Measurements from ENCODE around the gene RAI1. TPM values are rescaled to one million over a fixed set of nuclear protein-coding genes. Genes with fewer than 3 reads are reported as not detected.

Gene RAI1
- total RNA-seq, 1 donor from 2014 or later: 46.2 TPM

DNA sequence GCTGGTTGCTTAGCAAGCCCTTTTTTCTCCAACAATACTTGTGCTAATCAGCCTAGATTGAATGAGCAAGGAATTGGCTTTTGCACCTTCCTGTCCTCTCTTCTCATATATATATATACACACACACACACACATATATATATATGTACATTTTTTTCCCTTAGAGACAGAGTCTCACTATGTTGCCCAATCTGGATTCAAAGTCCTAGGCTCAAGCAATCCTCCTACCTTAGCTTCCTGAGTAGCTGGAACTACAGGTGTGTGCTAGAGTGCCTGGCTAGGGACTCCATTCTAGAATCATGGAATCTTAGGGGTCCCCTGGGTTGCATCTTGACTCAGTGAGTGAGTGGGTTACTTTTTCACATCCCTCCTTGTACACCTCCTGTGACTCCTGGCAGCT is 27.0 kb downstream of the RAI1 start:
- Mint-ChIP-seq H3K4me1 (ENCODE audit: unreplicated experiment) (peaks cover 15% of the 10 kb centered on the region), H3K9me3 (ENCODE audit: unreplicated experiment) (no peaks in the 10 kb centered on the region), H3K4me3 (ENCODE audit: unreplicated experiment) (no peak overlapping the region), H3K27me3 (ENCODE audit: unreplicated experiment) (peaks cover 9% of the 10 kb centered on the region), H3K36me3 (ENCODE audit: low read depth, unreplicated experiment) (peaks cover 8% of the 10 kb centered on the region), H3K27ac (ENCODE audit: unreplicated experiment) (no peak overlapping the region)
- DNase-seq (ENCODE audit: low spot score): no peak
- TF ChIP-seq, protein P1, sequence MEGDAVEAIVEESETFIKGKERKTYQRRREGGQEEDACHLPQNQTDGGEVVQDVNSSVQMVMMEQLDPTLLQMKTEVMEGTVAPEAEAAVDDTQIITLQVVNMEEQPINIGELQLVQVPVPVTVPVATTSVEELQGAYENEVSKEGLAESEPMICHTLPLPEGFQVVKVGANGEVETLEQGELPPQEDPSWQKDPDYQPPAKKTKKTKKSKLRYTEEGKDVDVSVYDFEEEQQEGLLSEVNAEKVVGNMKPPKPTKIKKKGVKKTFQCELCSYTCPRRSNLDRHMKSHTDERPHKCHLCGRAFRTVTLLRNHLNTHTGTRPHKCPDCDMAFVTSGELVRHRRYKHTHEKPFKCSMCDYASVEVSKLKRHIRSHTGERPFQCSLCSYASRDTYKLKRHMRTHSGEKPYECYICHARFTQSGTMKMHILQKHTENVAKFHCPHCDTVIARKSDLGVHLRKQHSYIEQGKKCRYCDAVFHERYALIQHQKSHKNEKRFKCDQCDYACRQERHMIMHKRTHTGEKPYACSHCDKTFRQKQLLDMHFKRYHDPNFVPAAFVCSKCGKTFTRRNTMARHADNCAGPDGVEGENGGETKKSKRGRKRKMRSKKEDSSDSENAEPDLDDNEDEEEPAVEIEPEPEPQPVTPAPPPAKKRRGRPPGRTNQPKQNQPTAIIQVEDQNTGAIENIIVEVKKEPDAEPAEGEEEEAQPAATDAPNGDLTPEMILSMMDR (IDR thresholded peaks at IDR 0.05; ENCODE audit: unreplicated experiment): no peak

DNA sequence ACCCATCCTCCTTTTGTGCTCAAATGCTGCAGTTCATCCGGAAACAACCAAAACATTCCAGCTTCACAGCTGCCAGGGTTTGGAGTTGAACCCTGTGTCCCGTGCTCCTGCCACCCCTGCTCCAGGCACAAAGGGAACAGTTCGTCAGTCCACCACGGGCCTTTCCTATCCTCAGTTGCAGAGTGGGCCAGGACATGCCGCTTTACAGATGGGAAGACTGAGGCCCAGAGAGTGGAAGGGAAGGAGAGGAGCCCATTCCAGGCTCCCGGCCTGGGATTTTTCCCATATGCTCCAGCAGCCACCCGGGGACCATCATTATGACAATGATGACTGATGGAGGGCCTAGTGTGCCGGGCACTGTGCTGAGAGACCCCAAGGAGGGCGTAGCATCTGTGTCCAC is 27.6 kb downstream of the RAI1 start:
- Mint-ChIP-seq H3K27ac (ENCODE audit: unreplicated experiment) (no peak overlapping the region), H3K4me1 (ENCODE audit: unreplicated experiment) (peaks cover 11% of the 10 kb centered on the region), H3K27me3 (ENCODE audit: unreplicated experiment) (peaks cover 9% of the 10 kb centered on the region)

DNA sequence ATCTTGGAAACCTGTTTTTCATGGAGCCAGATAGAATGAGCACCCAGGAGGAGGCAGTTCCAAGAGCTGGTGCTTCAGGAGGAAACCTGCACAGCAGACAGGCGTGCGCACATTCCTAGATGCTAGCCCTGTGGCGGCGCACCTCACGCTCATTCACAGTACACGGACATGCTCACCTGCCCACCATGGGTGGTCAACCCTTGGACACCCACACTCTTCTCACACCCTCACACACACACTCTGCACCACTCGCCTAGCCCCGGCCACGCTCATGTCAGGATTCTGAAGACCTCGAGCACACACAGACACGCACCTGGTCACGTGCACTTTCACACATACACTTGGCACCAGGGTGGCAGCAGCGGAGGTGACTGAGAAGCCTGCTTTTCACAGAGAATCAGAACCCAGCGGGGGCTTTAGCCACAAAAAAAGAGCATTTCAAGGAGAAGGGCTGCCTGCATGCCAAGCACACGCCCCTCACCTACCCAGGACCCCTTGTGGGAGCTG is 28.6 kb downstream of the RAI1 start:
- H3K9me3 Mint-ChIP-seq (ENCODE audit: unreplicated experiment): no peaks in the 10 kb centered on the region
- H3K4me1 Mint-ChIP-seq (ENCODE audit: unreplicated experiment): peaks cover 16% of the 10 kb centered on the region
- H3K27me3 Mint-ChIP-seq (ENCODE audit: unreplicated experiment): peaks cover 16% of the 10 kb centered on the region
- no peak overlapping the region for H3K27ac Mint-ChIP-seq (ENCODE audit: unreplicated experiment)
- TF ChIP-seq, protein P1 (IDR thresholded peaks at IDR 0.05; ENCODE audit: unreplicated experiment): no peak
- peaks cover 7% of the 10 kb centered on the region for H3K36me3 Mint-ChIP-seq (ENCODE audit: low read depth, unreplicated experiment)
- DNase-seq (ENCODE audit: low spot score): no peak
- no peak overlapping the region for H3K4me3 Mint-ChIP-seq (ENCODE audit: unreplicated experiment)

More for the DNA sequence above, 27.6 kb downstream of the RAI1 start:
- TF ChIP-seq, protein P1 (IDR thresholded peaks at IDR 0.05; ENCODE audit: unreplicated experiment): no peak
- H3K9me3 Mint-ChIP-seq (ENCODE audit: unreplicated experiment): no peaks in the 10 kb centered on the region
- peaks cover 4% of the 10 kb centered on the region for H3K36me3 Mint-ChIP-seq (ENCODE audit: low read depth, unreplicated experiment)
- DNase-seq (ENCODE audit: low spot score): no peak
- no peak overlapping the region for H3K4me3 Mint-ChIP-seq (ENCODE audit: unreplicated experiment)

DNA sequence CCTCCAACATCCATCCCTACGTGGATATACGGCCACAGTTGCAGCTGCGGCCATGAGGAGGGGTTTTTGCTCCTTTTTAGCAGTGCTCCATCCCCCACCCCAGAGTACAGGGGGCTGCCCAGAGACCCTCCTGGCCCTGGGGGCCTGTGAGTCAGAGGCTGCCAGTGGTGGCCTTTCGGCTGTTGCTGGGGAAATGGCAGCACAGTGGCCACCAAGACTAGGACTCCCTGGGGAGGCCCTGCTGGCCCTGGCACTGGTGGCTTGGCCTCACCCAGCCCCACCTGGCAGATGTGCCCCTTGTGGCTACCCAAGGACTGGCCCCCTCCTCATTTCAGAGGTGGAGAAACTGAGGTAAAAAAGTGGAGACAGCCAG is 29.1 kb downstream of the RAI1 start:
- Mint-ChIP-seq H3K36me3 (ENCODE audit: low read depth, unreplicated experiment) (peaks cover 7% of the 10 kb centered on the region), H3K9me3 (ENCODE audit: unreplicated experiment) (no peaks in the 10 kb centered on the region), H3K27ac (ENCODE audit: unreplicated experiment) (no peak overlapping the region), H3K4me3 (ENCODE audit: unreplicated experiment) (no peak overlapping the region), H3K27me3 (ENCODE audit: unreplicated experiment) (peaks cover 13% of the 10 kb centered on the region), H3K4me1 (ENCODE audit: unreplicated experiment) (peaks cover 16% of the 10 kb centered on the region)
- DNase-seq (ENCODE audit: low spot score): no peak
- TF ChIP-seq, protein P1 (IDR thresholded peaks at IDR 0.05; ENCODE audit: unreplicated experiment): no peak

DNA sequence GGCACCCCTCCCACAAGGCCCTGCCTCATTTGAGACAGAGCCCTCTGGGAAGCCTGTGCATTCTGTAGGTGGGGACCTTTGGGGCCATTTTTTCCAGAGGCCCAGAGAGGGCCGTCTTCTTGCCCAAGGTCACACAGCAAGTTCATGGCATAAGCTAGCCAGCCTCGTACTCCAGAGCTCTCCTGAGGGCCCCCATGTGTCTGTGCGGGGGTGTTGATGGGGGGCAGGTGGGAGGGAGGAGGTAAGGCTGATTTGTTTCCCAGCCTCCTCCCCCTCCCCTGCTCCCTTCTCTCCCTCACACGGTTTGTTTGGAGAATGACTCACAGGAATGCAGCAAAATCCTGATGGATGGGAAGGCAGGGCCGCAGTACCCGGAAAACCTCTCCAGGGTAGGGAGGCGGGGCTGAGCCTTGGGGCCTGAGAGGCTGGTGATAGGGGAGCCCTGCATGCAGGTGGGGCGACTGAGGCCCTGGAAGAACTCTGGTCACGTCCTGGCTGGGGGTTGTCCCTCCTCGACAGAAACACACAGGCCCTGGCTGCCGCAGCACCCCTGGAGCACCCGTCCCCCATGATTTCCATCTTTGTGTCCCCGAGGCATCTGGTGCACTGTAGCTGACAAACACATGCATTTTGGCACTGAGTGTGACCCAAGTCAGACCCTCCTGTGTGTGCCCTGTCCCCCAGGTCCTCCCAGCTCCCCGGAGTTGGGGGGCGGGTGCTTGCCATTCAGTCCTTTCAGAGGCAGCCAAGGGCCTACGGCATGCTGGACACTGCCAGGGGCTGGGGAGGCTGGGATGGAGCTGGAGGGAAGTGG is 29.7 kb downstream of the RAI1 start:
- H3K27ac Mint-ChIP-seq (ENCODE audit: unreplicated experiment): no peak overlapping the region
- peaks cover 11% of the 10 kb centered on the region for H3K36me3 Mint-ChIP-seq (ENCODE audit: low read depth, unreplicated experiment)
- H3K27me3 Mint-ChIP-seq (ENCODE audit: unreplicated experiment): peaks cover 13% of the 10 kb centered on the region
- H3K4me3 Mint-ChIP-seq (ENCODE audit: unreplicated experiment): no peak overlapping the region
- H3K9me3 Mint-ChIP-seq (ENCODE audit: unreplicated experiment): no peaks in the 10 kb centered on the region
- TF ChIP-seq, protein P1 (IDR thresholded peaks at IDR 0.05; ENCODE audit: unreplicated experiment): no peak
- H3K4me1 Mint-ChIP-seq (ENCODE audit: unreplicated experiment): peaks cover 19% of the 10 kb centered on the region
- DNase-seq (ENCODE audit: low spot score): peak; percentile 31

Data from endothelial cell (in vitro differentiated cells).